Ectodermal cell (in vitro differentiated cells): ENCODE results near the gene HEATR9.

ENCODE experiments used
- H3K27ac ChIP-seq: 2 replicates; pipeline ENCODE4 v1.7.0; 2013; ENCODE audit warnings: mild to moderate bottlenecking, low read depth, low read length; ENCODE audit not compliant: insufficient read depth, poor library complexity, severe bottlenecking
- H3K27me3 ChIP-seq: 2 replicates; pipeline ENCODE4 v1.7.0; 2013; ENCODE audit warnings: mild to moderate bottlenecking, low read length; ENCODE audit not compliant: insufficient read depth, control insufficient read depth, poor library complexity, severe bottlenecking
- H3K36me3 ChIP-seq: one replicate; pipeline ENCODE4 v1.7.0; 2013; ENCODE audit warnings: low read length; ENCODE audit not compliant: control insufficient read depth, insufficient read depth
- H3K4me1 ChIP-seq: one replicate; pipeline ENCODE4 v1.7.0; 2013; ENCODE audit warnings: low read length; ENCODE audit not compliant: control insufficient read depth, insufficient read depth
- H3K4me3 ChIP-seq: 2 replicates; pipeline ENCODE4 v1.7.0; 2013; ENCODE audit warnings: low read depth, low read length, control low read depth; ENCODE audit not compliant: insufficient read depth
- H3K9me3 ChIP-seq: 2 replicates; pipeline ENCODE4 v1.7.0; 2013; ENCODE audit warnings: mild to moderate bottlenecking, low read length, moderate library complexity; ENCODE audit not compliant: control insufficient read depth
- WGBS, 2 experiments: methylation state at CpG; one replicate each; pipeline ENCODE4 v1.1.7; 2013; ENCODE audit warnings: missing lambda C conversion rate in 2 of 2; 5-methylcytosine and 5-hydroxymethylcytosine counted together

Gene HEATR9

GRCh38 chr17:35864853-35865252 is 3.8 kb downstream of the HEATR9 start:
- Histone ChIP-seq H3K4me1 (no peaks in the 10 kb centered on the region), H3K27ac (no peak overlapping the region), H3K27me3 (no peaks in the 10 kb centered on the region), H3K36me3 (no peaks in the 10 kb centered on the region), H3K4me3 (no peak overlapping the region), H3K9me3 (no peaks in the 10 kb centered on the region)
- 95 to 97% methylated on average over 7 of the region's 7 CpGs for WGBS, 2 experiments

DNA sequence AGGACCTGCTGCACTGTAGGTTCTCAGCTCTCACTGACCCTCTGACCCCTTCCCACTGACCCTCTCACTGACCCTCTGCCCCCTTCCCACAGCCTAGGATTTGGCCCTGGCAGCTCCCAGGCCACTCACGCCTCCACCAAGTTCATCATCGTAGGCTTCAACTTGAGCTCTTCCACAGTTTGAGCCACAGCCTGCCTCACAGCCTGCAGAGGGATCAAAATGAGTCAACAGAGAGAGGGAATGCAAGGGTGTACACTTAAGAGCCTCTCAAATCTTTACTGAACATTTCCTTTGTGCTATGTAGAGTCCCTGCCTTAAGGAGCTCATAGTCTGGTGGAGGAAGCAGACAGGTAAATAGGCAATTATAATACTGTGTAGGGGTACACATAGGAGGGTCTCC is 12.1 kb downstream of the HEATR9 start:
- H3K27ac ChIP-seq, result no peak overlapping the region
- H3K4me1 ChIP-seq, result no peaks in the 10 kb centered on the region
- H3K9me3 ChIP-seq, result no peaks in the 10 kb centered on the region
- H3K27me3 ChIP-seq, result no peaks in the 10 kb centered on the region
- WGBS, 2 experiments, result 94 to 97% methylated on average over 2 of the region's 2 CpGs
- H3K36me3 ChIP-seq, result no peaks in the 10 kb centered on the region
- H3K4me3 ChIP-seq, result no peak overlapping the region

GRCh38 chr17:35855965-35856364 is 12.7 kb downstream of the HEATR9 start:
- no peaks in the 10 kb centered on the region for H3K9me3 ChIP-seq
- 88 to 92% methylated on average over 5 of the region's 5 CpGs for WGBS, 2 experiments
- H3K4me3 ChIP-seq, result no peak overlapping the region
- H3K27me3 ChIP-seq, result no peaks in the 10 kb centered on the region
- no peaks in the 10 kb centered on the region for H3K36me3 ChIP-seq
- no peaks in the 10 kb centered on the region for H3K4me1 ChIP-seq
- no peak overlapping the region for H3K27ac ChIP-seq

DNA sequence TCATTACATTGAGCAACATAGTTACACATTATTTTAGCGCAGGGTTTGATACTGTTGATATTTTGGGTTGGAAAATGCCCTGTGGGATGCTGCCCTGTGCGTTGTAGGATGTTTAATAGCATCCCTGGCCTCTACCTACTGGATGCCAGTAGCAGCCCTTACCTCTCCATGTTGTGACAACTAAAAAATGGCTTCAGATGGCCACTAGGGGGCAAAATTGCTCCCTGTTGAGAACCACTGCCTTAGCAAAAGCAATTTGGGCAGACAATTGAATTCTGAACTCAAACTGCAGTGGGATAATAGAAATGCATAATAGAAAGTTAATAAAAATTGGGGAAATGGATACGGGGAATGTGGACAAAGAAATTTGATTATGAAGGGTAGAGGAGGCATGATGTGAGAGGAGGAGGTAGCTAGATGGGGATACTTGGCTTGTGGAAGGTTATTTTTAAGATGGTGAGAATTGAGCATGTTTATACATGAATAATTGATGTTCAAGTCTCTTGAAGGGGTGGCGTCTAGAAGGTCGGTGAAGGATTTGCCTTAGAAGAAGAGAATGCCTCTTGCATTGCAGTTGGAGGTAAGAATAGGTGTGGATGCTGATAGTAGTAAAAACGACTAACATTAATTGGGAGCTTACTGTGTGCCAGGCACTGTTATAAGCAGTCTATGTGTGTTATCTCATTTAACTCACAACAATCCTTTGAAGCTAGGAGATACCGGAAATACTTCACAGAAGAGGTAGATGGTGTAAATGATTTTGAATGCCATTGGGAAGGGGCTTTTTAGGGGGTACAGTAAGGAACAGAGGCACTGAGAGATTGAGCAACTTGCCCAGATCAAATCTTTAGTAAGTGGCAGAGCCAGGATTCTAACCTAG is 19.0 kb downstream of the HEATR9 start:
- no peaks in the 10 kb centered on the region for H3K27me3 ChIP-seq
- 84 to 88% methylated on average over 7 of the region's 7 CpGs for WGBS, 2 experiments
- H3K4me3 ChIP-seq, result no peak overlapping the region
- no peak overlapping the region for H3K27ac ChIP-seq
- no peaks in the 10 kb centered on the region for H3K4me1 ChIP-seq
- peaks cover 30% of the 10 kb centered on the region for H3K36me3 ChIP-seq
- no peaks in the 10 kb centered on the region for H3K9me3 ChIP-seq

GRCh38 chr17:35847633-35848373 is 20.9 kb downstream of the HEATR9 start:
- Histone ChIP-seq H3K27me3 (no peaks in the 10 kb centered on the region), H3K4me1 (no peaks in the 10 kb centered on the region), H3K4me3 (no peak overlapping the region), H3K27ac (no peak overlapping the region), H3K36me3 (peaks cover 47% of the 10 kb centered on the region), H3K9me3 (no peaks in the 10 kb centered on the region)
- 92 to 94% methylated on average over 4 of the region's 4 CpGs for WGBS, 2 experiments

- Histone ChIP-seq H3K27ac (no peak overlapping the region), H3K36me3 (peaks cover 55% of the 10 kb centered on the region), H3K4me1 (no peaks in the 10 kb centered on the region), H3K27me3 (no peaks in the 10 kb centered on the region), H3K4me3 (no peak overlapping the region), H3K9me3 (no peaks in the 10 kb centered on the region)
- WGBS, 2 experiments, result 90 to 100% methylated on average over 1 of the region's 2 CpGs
Observed at GRCh38 chr17:35847006-35847405, 21.7 kb downstream of the HEATR9 start.

DNA sequence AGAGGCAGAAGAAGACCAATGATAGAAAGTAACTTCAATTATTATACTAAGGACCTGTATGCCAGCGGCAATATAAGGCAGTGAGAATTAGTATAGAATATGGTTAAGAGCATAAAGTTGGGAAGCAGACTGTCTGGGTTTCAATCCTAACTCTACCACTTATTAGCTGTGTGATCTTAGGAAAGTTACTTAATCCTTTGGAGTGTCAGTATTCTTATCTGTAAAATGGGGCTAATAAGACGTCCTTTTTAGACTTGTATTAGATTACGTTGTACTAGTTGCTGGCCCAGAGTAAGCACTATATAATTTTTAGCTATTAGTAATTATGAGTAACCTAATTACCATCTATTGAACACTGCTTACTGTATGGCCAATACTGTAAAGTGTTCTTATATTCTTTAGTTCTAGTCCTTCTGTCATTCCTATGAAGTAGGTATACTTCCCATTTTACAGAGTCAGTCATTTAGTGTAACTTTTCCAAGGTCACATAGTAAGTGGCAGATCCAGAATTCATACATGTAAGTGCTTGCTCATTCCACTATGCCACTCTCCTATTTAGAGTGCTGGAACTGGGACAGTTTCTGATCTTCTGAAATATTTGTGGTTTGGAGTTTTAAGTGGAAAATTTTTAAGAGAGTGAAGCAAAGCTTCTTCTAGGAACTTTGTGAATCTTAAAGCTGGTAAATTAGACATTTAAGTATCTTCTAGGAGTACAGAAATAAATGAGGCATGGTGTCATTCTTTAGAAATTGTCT is 22.5 kb downstream of the HEATR9 start:
- H3K4me3 ChIP-seq, result no peak overlapping the region
- 90% methylated on average over 2 to 3 of the region's 3 CpGs for WGBS, 2 experiments

GRCh38 chr17:35844547-35844946 is 24.1 kb downstream of the HEATR9 start:
- Histone ChIP-seq H3K9me3 (no peaks in the 10 kb centered on the region), H3K36me3 (peaks cover 69% of the 10 kb centered on the region)
- 96 to 98% methylated on average over 19 of the region's 19 CpGs for WGBS, 2 experiments

More for the DNA sequence above, 22.5 kb downstream of the HEATR9 start:
- Histone ChIP-seq H3K9me3 (no peaks in the 10 kb centered on the region), H3K4me1 (no peaks in the 10 kb centered on the region), H3K27ac (no peak overlapping the region), H3K36me3 (peaks cover 62% of the 10 kb centered on the region), H3K27me3 (no peaks in the 10 kb centered on the region)

DNA sequence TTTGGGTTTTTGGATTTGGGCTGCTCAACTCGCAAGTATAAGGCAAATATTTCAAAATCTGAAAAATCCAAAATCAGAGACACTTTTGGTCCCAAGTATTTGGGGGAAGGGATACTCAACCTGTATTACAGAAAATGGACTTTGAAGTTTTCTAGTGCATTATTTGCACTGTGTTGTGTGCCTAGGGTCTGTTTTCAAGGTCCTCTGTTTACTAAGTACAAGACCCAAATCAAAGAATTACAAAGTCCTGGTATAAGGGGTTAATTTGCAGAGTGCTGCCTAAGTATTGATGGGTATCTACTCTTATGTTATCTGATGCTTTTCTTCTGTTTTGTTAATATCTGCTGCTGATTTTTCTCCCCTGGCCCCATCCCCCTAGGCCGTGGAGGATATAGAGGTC is 25.0 kb downstream of the HEATR9 start:
- WGBS, 2 experiments, result 100% methylated on average over 2 of the region's 2 CpGs
- Histone ChIP-seq H3K36me3 (peaks cover 75% of the 10 kb centered on the region), H3K4me3 (no peak overlapping the region), H3K9me3 (no peaks in the 10 kb centered on the region), H3K27ac (no peak overlapping the region), H3K4me1 (no peaks in the 10 kb centered on the region), H3K27me3 (no peaks in the 10 kb centered on the region)

More at GRCh38 chr17:35844547-35844946, 24.1 kb downstream of the HEATR9 start:
- Histone ChIP-seq H3K4me3 (no peak overlapping the region), H3K27me3 (no peaks in the 10 kb centered on the region), H3K4me1 (no peaks in the 10 kb centered on the region), H3K27ac (no peak overlapping the region)

GRCh38 chr17:35842239-35842638 is 26.5 kb downstream of the HEATR9 start:
- peaks cover 82% of the 10 kb centered on the region for H3K36me3 ChIP-seq
- no peaks in the 10 kb centered on the region for H3K4me1 ChIP-seq
- no peak overlapping the region for H3K4me3 ChIP-seq
- no peaks in the 10 kb centered on the region for H3K27me3 ChIP-seq
- no peaks in the 10 kb centered on the region for H3K9me3 ChIP-seq
- 94 to 97% methylated on average over 5 of the region's 5 CpGs for WGBS, 2 experiments
- H3K27ac ChIP-seq, result no peak overlapping the region
